Vagina (tissue), 2 donors: Measurements from ENCODE around the gene CHI3L1. TPM values are rescaled to one million over a fixed set of nuclear protein-coding genes. Genes with fewer than 3 reads are reported as not detected.
"Not testable (repeated sequence)": the region's sequence is repeated elsewhere in the genome, so short reads cannot be mapped to it uniquely, and the experiment has no call there.

Experiments
- DNase-seq, 2 donors: peaks; one replicate each; pipeline ENCODE4 v3.0.0-alpha.2; 2017; ENCODE audit errors: extremely low spot score in 2 of 2
- H3K27ac ChIP-seq: fragments of 200-600 bp; sonication (generic); one replicate; pipeline ENCODE4 v1.5.1; 2019
- H3K27me3 ChIP-seq: fragments of 200-600 bp; sonication (generic); one replicate; pipeline ENCODE4 v1.5.1; 2019
- H3K36me3 ChIP-seq, 2 donors: fragments of 200-600 bp; sonication (generic); one replicate each; pipeline ENCODE4 v1.5.1; 2017 to 2019
- H3K4me1 ChIP-seq: fragments of 200-600 bp; sonication (generic); one replicate; pipeline ENCODE4 v1.5.1; 2019
- H3K4me3 ChIP-seq, 2 donors: fragments of 200-600 bp; sonication (generic); 1 replicate in 1 of 2; 2 replicates in 1 of 2; pipeline ENCODE4 v1.5.1; 2016 to 2019
- H3K9me3 ChIP-seq: fragments of 200-600 bp; sonication (generic); one replicate; pipeline ENCODE4 v1.5.1; 2019
- POLR2A ChIP-seq, 2 donors: fragments of 450-650 bp; IDR thresholded peaks; one replicate each; pipeline ENCODE4 v1.6.1; 2017; ENCODE audit warnings: antibody characterized with exemption in 2 of 2, mild to moderate bottlenecking in 2 of 2, moderate library complexity in 2 of 2
- POLR2AphosphoS5 ChIP-seq, 2 donors: sonication (generic); formaldehyde crosslinking; IDR thresholded peaks; one replicate each; pipeline ENCODE4 v1.9.0; 2017; ENCODE audit warnings: antibody characterized with exemption in 2 of 2, mild to moderate bottlenecking in 2 of 2, low read depth in 1 of 2; ENCODE audit not compliant: insufficient read depth in 1 of 2
- intact Hi-C: fragments of 100-400 bp; cut with DNase I; formaldehyde crosslinking; loops from one replicate; pipeline ENCODE4 v1.15.1; 2023
- total RNA-seq: library from RNA; depleted of rRNA; stranded (reverse); fragments of >200 nt; gene quantifications from one replicate; pipeline ENCODE4 v1.2.3, GENCODE V29; 2016
- TF ChIP-seq, protein P1 (sequence below), 3 experiments: fragments of 450-650 bp in 2 of 3; fragments of 200-600 bp in 1 of 3; sonication (generic) in 1 of 3; IDR thresholded peaks; one replicate each; pipeline ENCODE4 v1.5.1; 2017 to 2019; ENCODE audit warnings: antibody characterized with exemption in 3 of 3, mild to moderate bottlenecking in 2 of 3, moderate library complexity in 2 of 3

The CHI3L1 gene
- 51.3 TPM for total RNA-seq

DNA sequence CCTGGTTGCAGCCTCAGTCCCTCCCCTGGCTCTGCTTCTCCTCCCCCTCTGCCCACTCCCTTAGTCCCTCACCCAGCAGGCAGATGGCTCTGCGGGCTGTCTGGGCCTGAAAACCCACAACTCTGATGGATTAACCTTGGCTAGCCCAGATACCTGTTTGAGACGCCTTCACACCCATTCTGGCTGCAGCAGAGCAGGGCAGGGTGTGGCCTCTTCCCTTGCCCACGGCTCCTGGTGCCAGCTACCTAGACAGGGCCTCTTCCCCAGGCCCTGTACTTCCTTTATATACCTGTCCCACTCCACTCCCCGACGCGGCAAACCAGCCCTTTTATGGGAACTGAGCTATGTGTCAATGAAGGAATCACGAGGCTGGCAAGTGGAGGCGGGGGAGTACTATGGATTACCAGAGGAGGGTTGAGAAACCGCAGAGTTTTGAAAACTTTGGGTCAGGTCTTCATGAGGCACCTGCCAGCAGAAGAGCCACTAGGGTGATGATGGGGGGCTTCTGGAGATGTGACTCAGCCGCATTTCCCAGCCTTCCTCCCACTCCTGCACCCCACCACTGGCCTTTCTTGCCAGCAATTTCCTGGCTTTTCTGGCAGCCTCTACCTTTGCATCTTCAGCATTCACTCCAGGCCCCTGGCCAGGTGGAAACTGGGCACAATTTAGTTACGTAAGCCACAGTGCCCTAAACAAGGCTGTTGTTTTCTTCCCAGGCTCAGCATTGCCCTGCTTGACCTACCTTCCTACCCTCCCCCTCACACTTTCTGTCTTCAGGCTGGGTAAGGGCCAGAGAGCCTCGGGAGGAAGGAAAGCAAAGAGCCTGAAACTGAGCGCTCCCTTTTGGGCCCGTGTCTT, at the start of gene CHI3L1:
Gene CHI3L1 (minus strand): TSS at position 259 of the 858 bp plus-strand sequence. CDS start 81 bp downstream, at position 178.
- TF ChIP-seq POLR2AphosphoS5 (IDR thresholded peaks at IDR 0.05; ENCODE audit: insufficient read depth in 1 of 2, low read depth in 1 of 2), result peak in 1 of 2 donors; percentile 34
- TF ChIP-seq, protein P1, sequence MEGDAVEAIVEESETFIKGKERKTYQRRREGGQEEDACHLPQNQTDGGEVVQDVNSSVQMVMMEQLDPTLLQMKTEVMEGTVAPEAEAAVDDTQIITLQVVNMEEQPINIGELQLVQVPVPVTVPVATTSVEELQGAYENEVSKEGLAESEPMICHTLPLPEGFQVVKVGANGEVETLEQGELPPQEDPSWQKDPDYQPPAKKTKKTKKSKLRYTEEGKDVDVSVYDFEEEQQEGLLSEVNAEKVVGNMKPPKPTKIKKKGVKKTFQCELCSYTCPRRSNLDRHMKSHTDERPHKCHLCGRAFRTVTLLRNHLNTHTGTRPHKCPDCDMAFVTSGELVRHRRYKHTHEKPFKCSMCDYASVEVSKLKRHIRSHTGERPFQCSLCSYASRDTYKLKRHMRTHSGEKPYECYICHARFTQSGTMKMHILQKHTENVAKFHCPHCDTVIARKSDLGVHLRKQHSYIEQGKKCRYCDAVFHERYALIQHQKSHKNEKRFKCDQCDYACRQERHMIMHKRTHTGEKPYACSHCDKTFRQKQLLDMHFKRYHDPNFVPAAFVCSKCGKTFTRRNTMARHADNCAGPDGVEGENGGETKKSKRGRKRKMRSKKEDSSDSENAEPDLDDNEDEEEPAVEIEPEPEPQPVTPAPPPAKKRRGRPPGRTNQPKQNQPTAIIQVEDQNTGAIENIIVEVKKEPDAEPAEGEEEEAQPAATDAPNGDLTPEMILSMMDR (IDR thresholded peaks at IDR 0.05), result no peak
- H3K27me3 ChIP-seq, result no peaks in the 10 kb centered on the region
- no peaks in the 10 kb centered on the region for H3K36me3 ChIP-seq
- H3K9me3 ChIP-seq, result no peaks in the 10 kb centered on the region
- peak within 1 kb of the TSS; percentile 70 for H3K27ac ChIP-seq
- intact Hi-C loops, result loop anchor here (5.0 kb wide), 1 partner anchor 156 kb away; no protein-coding TSS in a partner anchor
- no peak for DNase-seq
- peaks cover 30% of the 10 kb centered on the region for H3K4me1 ChIP-seq
- no peak within 1 kb of the TSS for H3K4me3 ChIP-seq

DNA sequence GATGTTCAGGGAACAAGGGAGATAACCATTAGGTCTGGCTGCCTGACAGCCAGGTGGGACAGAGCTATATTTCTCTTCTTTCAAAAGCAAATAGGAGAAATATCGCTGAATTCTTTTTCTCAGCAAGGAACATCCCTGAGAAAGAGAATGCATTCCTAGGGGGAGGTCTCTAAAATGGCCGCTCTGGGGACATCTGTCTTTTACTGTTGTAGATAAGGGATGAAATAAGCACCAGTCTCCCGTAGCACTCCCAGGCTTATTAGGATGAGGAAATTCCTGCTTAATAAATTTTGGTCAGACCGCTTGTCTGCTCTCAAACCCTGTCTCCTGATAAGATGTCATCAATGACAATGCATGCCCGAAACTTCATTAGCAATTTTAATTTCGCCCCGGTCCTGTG, 48.4 kb upstream of the CHI3L1 start:
- DNase-seq, intact Hi-C loops: not testable (repeated sequence)

DNA sequence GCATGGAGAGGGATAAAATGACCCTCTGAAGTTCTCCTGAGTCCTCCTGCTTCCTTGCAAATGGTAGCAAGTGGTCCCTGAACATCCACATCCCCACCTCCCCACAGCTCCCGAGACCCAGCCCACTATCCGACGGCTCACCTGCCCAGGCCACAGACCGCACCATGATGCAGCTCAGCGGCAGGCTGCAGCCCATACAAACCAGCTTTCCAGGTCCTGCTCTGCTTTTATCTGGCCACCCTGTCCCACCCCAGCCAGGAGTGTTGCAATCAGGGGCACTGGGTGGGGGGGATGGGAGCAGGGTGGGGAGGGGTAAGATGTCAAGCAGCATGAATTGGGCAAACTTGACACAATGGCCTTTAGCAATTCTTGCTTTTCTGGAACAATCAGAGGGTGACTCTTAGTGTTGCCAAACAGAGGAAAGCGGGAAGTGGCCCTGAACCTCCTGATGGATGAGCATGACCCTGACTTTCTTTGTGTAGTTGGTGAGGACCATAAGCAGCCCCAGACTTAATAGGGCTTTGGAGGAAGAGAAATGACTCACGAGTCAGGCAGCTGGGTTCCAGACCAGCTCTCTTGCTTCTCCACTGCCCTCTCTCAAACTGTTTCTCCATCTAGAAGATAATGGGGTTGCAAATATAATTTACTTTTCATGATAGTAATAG, 43.1 kb upstream of the CHI3L1 start, which contains the start of gene CHIT1:
Gene CHIT1 (minus strand): TSS at position 203 of the 665 bp plus-strand sequence. CDS start 37 bp downstream, at position 166.
- H3K27ac ChIP-seq, result no peak within 1 kb of the TSS
- no peaks in the 10 kb centered on the region for H3K27me3 ChIP-seq
- intact Hi-C loops, result no loop called here

More for the DNA sequence above, 48.4 kb upstream of the CHI3L1 start:
- H3K27me3 ChIP-seq, H3K4me1 ChIP-seq, H3K9me3 ChIP-seq, H3K4me3 ChIP-seq, H3K36me3 ChIP-seq, H3K27ac ChIP-seq: not testable (repeated sequence)

DNA sequence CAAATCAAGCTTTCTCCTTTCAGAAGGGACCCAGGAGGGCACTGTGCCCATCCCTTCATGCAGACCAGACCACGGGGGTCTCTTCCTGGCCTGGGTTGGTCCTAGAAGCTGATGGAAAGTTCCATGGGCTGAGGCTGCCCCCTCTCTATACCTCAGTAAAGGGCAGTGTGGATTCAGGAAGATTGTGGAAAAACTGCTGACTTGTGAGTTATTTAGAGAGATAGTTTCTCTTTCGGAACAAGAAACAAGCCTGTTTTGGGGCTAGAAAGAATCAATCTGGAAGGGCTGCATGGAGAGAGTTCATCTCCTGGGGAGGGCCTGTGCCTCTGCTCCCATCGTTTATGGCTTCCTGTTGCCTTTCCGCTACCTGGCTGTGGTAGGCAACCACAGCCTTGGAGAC, 42.2 kb upstream of the CHI3L1 start:
- TF ChIP-seq POLR2A (IDR thresholded peaks at IDR 0.05) (no peak), POLR2AphosphoS5 (IDR thresholded peaks at IDR 0.05; ENCODE audit: insufficient read depth in 1 of 2, low read depth in 1 of 2) (no peak)
- TF ChIP-seq, protein P1 (IDR thresholded peaks at IDR 0.05), result no peak
- H3K27ac ChIP-seq, result no peak overlapping the region
- H3K9me3 ChIP-seq, result no peaks in the 10 kb centered on the region
- no peaks in the 10 kb centered on the region for H3K4me1 ChIP-seq
- no peaks in the 10 kb centered on the region for H3K27me3 ChIP-seq
- no peak for DNase-seq
- intact Hi-C loops, result no loop called here
- H3K4me3 ChIP-seq, result no peak overlapping the region
- H3K36me3 ChIP-seq, result no peaks in the 10 kb centered on the region

More for the DNA sequence above, 43.1 kb upstream of the CHI3L1 start, which contains the start of gene CHIT1:
- no peaks in the 10 kb centered on the region for H3K9me3 ChIP-seq
- no peaks in the 10 kb centered on the region for H3K36me3 ChIP-seq
- TF ChIP-seq POLR2A (IDR thresholded peaks at IDR 0.05), result no peak
- TF ChIP-seq POLR2AphosphoS5 (IDR thresholded peaks at IDR 0.05; ENCODE audit: insufficient read depth in 1 of 2, low read depth in 1 of 2), result no peak
- TF ChIP-seq, protein P1 (IDR thresholded peaks at IDR 0.05), result no peak
- DNase-seq, result no peak
- H3K4me1 ChIP-seq, result no peaks in the 10 kb centered on the region
- H3K4me3 ChIP-seq, result no peak within 1 kb of the TSS

DNA sequence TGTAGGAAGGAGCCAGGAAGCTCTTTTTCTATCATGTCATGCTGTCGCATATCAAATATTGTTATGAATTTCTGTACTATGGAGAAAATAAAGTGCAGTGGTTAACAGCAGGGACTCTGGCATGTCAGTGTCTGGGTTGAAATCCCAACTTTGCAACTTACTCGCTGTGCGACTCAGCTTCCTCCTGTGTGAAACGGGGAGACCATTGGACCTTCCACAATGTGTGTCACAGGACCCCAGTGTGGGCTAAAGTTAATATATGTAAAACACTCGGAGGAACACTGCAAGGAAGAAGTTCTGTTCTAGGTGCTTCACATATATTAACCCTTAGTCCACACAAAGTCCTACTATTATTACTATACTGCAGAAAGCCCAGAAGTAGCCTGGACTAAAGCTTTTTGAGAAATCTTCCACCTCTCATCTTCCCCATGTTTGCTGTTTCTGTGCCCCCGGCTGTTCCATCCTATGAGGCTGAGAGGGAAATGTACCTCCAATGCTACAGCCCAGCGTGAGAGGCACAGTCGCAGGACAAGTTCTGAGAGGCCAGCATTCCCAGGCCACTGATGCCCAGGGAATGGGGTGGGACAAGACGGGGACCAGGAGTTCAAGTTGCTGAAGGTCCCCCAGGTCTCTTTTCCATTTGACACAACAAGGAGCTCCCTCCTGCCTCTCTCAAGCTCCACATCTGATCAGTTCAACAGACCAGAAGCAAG, 41.0 kb upstream of the CHI3L1 start:
- Histone ChIP-seq H3K4me1 (no peaks in the 10 kb centered on the region), H3K9me3 (no peaks in the 10 kb centered on the region), H3K36me3 (no peaks in the 10 kb centered on the region), H3K27me3 (no peaks in the 10 kb centered on the region), H3K27ac (no peak overlapping the region), H3K4me3 (no peak overlapping the region)
- intact Hi-C loops, result no loop called here
- TF ChIP-seq, protein P1 (IDR thresholded peaks at IDR 0.05), result no peak
- TF ChIP-seq POLR2A (IDR thresholded peaks at IDR 0.05) (no peak), POLR2AphosphoS5 (IDR thresholded peaks at IDR 0.05; ENCODE audit: insufficient read depth in 1 of 2, low read depth in 1 of 2) (no peak)
- no peak for DNase-seq
